ENCODE measurements around the gene NOL4L.

NOL4L gene

GRCh38 chr20:32526125-32526524 lies 59.0 kb downstream of the NOL4L start:
- DNase-seq (ENCODE audit: low read depth, low spot score): no peak

GRCh38 chr20:32524829-32525501 lies 60.2 kb downstream of the NOL4L start:
- no peak for DNase-seq (ENCODE audit: low read depth, low spot score)

GRCh38 chr20:32523613-32524213 lies 61.4 kb downstream of the NOL4L start:
- DNase-seq (ENCODE audit: low read depth, low spot score): peak; percentile 36

- peak; percentile 74 for DNase-seq (ENCODE audit: low read depth, low spot score)
These were observed 62.1 kb downstream of the NOL4L start for GRCh38 chr20:32522776-32523612.

GRCh38 chr20:32522526-32522775 lies 62.7 kb downstream of the NOL4L start:
- no peak for DNase-seq (ENCODE audit: low read depth, low spot score)

GRCh38 chr20:32521780-32522525 lies 63.2 kb downstream of the NOL4L start:
- DNase-seq (ENCODE audit: low read depth, low spot score): peak; percentile 91

- no peak for DNase-seq (ENCODE audit: low read depth, low spot score)
These were observed 64.3 kb downstream of the NOL4L start for GRCh38 chr20:32520927-32521203.

- DNase-seq (ENCODE audit: low read depth, low spot score): no peak
These were observed 65.8 kb downstream of the NOL4L start for GRCh38 chr20:32519381-32519730.

- peak; percentile 27 for DNase-seq (ENCODE audit: low read depth, low spot score)
These were observed 66.3 kb downstream of the NOL4L start for GRCh38 chr20:32518593-32519380.

- DNase-seq (ENCODE audit: low read depth, low spot score): no peak
These were observed 67.1 kb downstream of the NOL4L start for GRCh38 chr20:32517914-32518592.

GRCh38 chr20:32517518-32517873 lies 67.6 kb downstream of the NOL4L start:
- DNase-seq (ENCODE audit: low read depth, low spot score): no peak

- DNase-seq (ENCODE audit: low read depth, low spot score): peak; percentile 62
These were observed 68.3 kb downstream of the NOL4L start for GRCh38 chr20:32516583-32517517.

- no peak for DNase-seq (ENCODE audit: low read depth, low spot score)
These were observed 69.5 kb downstream of the NOL4L start for GRCh38 chr20:32515631-32516101.

GRCh38 chr20:32514760-32515159 lies 70.4 kb downstream of the NOL4L start:
- DNase-seq (ENCODE audit: low read depth, low spot score): no peak

GRCh38 chr20:32513031-32513866 lies 71.9 kb downstream of the NOL4L start:
- DNase-seq (ENCODE audit: low read depth, low spot score): no peak

GRCh38 chr20:32512047-32512385 lies 73.1 kb downstream of the NOL4L start:
- no peak for DNase-seq (ENCODE audit: low read depth, low spot score)

GRCh38 chr20:32511358-32512046 lies 73.6 kb downstream of the NOL4L start:
- DNase-seq (ENCODE audit: low read depth, low spot score): no peak

- DNase-seq (ENCODE audit: low read depth, low spot score): peak; percentile 63
These were observed 74.4 kb downstream of the NOL4L start for GRCh38 chr20:32510601-32511357.
